Mesenchymal stem cell (in vitro differentiated cells and primary cell): ENCODE results near the gene SYT3.
"Not testable (repeated sequence)": the region's sequence is repeated elsewhere in the genome, so short reads cannot be mapped to it uniquely, and the experiment has no call there.

Experiments used
- DNase-seq: peaks from one replicate; pipeline ENCODE4 v3.0.0-alpha.2; 2013
- H2AFZ ChIP-seq: one replicate; pipeline ENCODE4 v1.6.1; 2013; ENCODE audit warnings: low read depth, mild to moderate bottlenecking, control low read depth, inconsistent platforms, low read length, moderate library complexity
- H2AK5ac ChIP-seq: 2 replicates; pipeline ENCODE4 v1.6.1; 2013; ENCODE audit warnings: low read length, moderate library complexity, mild to moderate bottlenecking, inconsistent platforms; ENCODE audit not compliant: severe bottlenecking
- H2BK120ac ChIP-seq: one replicate; pipeline ENCODE4 v1.6.1; 2013; ENCODE audit warnings: low read depth, mild to moderate bottlenecking, inconsistent platforms, low read length, moderate library complexity
- H2BK12ac ChIP-seq, 2 experiments: one replicate each; pipeline ENCODE4 v1.6.1; 2013; ENCODE audit warnings: inconsistent platforms in 2 of 2, low read length in 2 of 2, mild to moderate bottlenecking in 2 of 2, moderate library complexity in 2 of 2, control low read depth in 1 of 2
- H2BK15ac ChIP-seq: one replicate; pipeline ENCODE4 v1.6.1; 2013; ENCODE audit warnings: mild to moderate bottlenecking, low read depth, inconsistent platforms; ENCODE audit not compliant: poor library complexity, severe bottlenecking
- H2BK5ac ChIP-seq: 2 replicates; pipeline ENCODE4 v1.6.1; 2013; ENCODE audit warnings: low read depth, mild to moderate bottlenecking, low read length, control low read depth, inconsistent platforms; ENCODE audit not compliant: poor library complexity, severe bottlenecking
- H3K14ac ChIP-seq, 2 experiments: one replicate each; pipeline ENCODE4 v1.6.1; 2013; ENCODE audit warnings: inconsistent platforms in 2 of 2, low read length in 2 of 2, control low read depth in 1 of 2, mild to moderate bottlenecking in 1 of 2, moderate library complexity in 1 of 2
- H3K18ac ChIP-seq, 2 experiments: one replicate each; pipeline ENCODE4 v1.6.1; 2013; ENCODE audit warnings: inconsistent platforms in 2 of 2, low read length in 2 of 2, control low read depth in 1 of 2, low read depth in 1 of 2, mild to moderate bottlenecking in 1 of 2
- H3K23ac ChIP-seq, 2 experiments: one replicate each; pipeline ENCODE4 v1.6.1; 2013; ENCODE audit warnings: inconsistent platforms in 2 of 2, low read length in 2 of 2, mild to moderate bottlenecking in 2 of 2, moderate library complexity in 2 of 2, control low read depth in 1 of 2
- H3K27ac ChIP-seq: 2 replicates; pipeline ENCODE4 v1.5.1; 2013; ENCODE audit warnings: mild to moderate bottlenecking, moderate library complexity, low read length, control low read depth, inconsistent platforms; ENCODE audit not compliant: poor library complexity, severe bottlenecking
- H3K27me3 ChIP-seq, 2 experiments: 2 replicates each; pipeline versions ENCODE4 v1.6.1 to v1.7.0; 2013; ENCODE audit warnings: low read length in 2 of 2, mild to moderate bottlenecking in 2 of 2, moderate library complexity in 2 of 2, control low read depth in 1 of 2, inconsistent platforms in 1 of 2; ENCODE audit not compliant: control insufficient read depth in 1 of 2, insufficient read depth in 1 of 2
- H3K36me3 ChIP-seq, 2 experiments: 2 replicates each; pipeline versions ENCODE4 v1.6.1 to v1.7.0; 2013; ENCODE audit warnings: low read length in 2 of 2, control low read depth in 1 of 2, inconsistent platforms in 1 of 2, low read depth in 1 of 2, mild to moderate bottlenecking in 1 of 2; ENCODE audit not compliant: insufficient read depth in 2 of 2, control insufficient read depth in 1 of 2
- H3K4ac ChIP-seq, 2 experiments: one replicate each; pipeline ENCODE4 v1.6.1; 2013; ENCODE audit warnings: inconsistent platforms in 2 of 2, low read length in 2 of 2, mild to moderate bottlenecking in 2 of 2, moderate library complexity in 2 of 2, control low read depth in 1 of 2, low read depth in 1 of 2
- H3K4me1 ChIP-seq: 2 replicates; pipeline ENCODE4 v1.6.1; 2013; ENCODE audit warnings: low read depth, low read length, control low read depth; ENCODE audit not compliant: control insufficient read depth, insufficient read depth
- H3K4me2 ChIP-seq: 2 replicates; pipeline ENCODE4 v1.6.1; 2013; ENCODE audit warnings: low read length, mild to moderate bottlenecking, inconsistent platforms; ENCODE audit not compliant: poor library complexity, severe bottlenecking
- H3K4me3 ChIP-seq, 2 experiments: 2 replicates each; pipeline versions ENCODE4 v1.5.1 to v1.7.0; 2013; ENCODE audit warnings: low read length in 2 of 2, mild to moderate bottlenecking in 2 of 2, control low read depth in 1 of 2, low read depth in 1 of 2; ENCODE audit not compliant: insufficient read depth in 1 of 2
- H3K79me1 ChIP-seq: replicated peaks from 2 replicates; pipeline ENCODE4 v1.6.1; 2013; ENCODE audit warnings: mild to moderate bottlenecking, control low read depth, low read length, inconsistent platforms; ENCODE audit not compliant: poor library complexity, severe bottlenecking
- H3K9ac ChIP-seq: 2 replicates; pipeline ENCODE4 v1.7.0; 2013; ENCODE audit warnings: mild to moderate bottlenecking, low read length, moderate library complexity
- H3K9me3 ChIP-seq: 2 replicates; pipeline ENCODE4 v1.7.0; 2013; ENCODE audit warnings: mild to moderate bottlenecking, low read length; ENCODE audit not compliant: control insufficient read depth
- H4K8ac ChIP-seq: one replicate; pipeline ENCODE4 v1.6.1; 2013; ENCODE audit warnings: inconsistent platforms, mild to moderate bottlenecking, low read length, moderate library complexity
- H4K91ac ChIP-seq: one replicate; pipeline ENCODE4 v1.6.1; 2013; ENCODE audit warnings: mild to moderate bottlenecking, low read length, inconsistent platforms
- WGBS: methylation state at CpG from one replicate; pipeline ENCODE4 v1.1.7; 2013; ENCODE audit warnings: mixed read lengths; 5-methylcytosine and 5-hydroxymethylcytosine counted together

Gene SYT3

DNA sequence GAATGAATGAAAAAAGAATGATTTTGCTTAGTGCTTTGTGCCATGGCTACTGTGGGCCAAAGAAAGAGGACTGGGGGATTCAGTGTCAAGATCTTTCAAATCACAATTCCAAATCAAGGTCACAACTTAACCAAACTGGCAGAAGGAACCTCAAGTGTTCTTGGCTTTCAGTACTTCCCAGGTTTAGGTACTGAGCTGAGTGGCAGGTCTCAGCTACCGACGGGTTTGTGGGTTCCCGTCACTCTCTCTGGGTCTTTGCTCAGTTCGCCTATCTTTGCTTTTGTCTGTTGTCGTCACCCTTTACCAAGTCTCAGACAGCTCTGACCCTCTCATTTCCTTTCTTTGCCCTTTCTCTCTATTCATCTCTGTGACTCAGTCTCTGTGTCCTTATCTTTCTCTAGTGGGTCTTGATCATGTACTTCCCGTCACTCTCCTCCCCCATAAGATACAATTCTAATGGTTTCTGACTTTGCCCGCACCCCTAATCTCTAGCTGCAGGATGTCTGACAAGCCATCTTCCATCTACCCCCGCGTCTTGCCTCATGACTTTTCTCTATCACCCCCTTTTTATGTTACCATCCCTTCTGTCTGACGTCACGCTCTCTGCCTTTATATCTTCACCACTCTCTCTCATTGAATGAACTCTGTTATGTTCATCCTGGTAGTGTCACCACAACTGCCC is 38.1 kb downstream of the SYT3 start:
- Histone ChIP-seq H3K27me3 (peaks cover 0 to 34% of the 10 kb centered on the region in 2 experiments), H3K36me3 (no peaks in the 10 kb centered on the region), H2AK5ac (no peak overlapping the region), H3K9me3 (no peaks in the 10 kb centered on the region), H2BK12ac (no peak overlapping the region), H3K27ac (no peak overlapping the region), H3K9ac (no peak overlapping the region), H2BK15ac (no peak overlapping the region), H3K79me1 (no peaks in the 10 kb centered on the region), H3K4me3 (no peak overlapping the region), H3K4me2 (no peak overlapping the region), H3K23ac (no peak overlapping the region), H2BK5ac (no peak overlapping the region), H2BK120ac (no peak overlapping the region), H3K4me1 (no peaks in the 10 kb centered on the region), H3K4ac (no peak overlapping the region), H3K14ac (no peak overlapping the region), H2AFZ (no peak overlapping the region), H4K91ac (no peak overlapping the region), H4K8ac (no peak overlapping the region), H3K18ac (no peak overlapping the region)
- no peak for DNase-seq
- 72% methylated on average over 11 of the region's 11 CpGs for WGBS

DNA sequence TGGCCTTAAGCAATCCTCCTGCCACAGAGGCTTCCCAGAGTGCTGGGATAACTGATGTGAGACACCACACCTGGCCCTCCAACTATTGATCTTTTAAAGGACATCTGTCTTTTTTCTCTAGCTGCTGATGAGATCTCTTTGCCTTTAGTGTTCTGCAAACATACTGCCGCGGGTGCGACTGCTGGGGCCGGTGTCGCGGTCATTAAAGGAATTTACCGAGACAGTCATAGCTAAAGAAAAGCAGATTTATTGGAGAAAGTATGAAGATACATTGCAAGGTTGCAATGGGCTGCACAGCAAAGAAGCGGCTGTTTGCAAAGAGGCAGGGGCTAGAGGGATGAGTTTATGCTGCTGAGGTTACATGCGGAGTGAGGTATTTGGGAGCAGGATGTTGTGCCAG is 40.3 kb downstream of the SYT3 start:
- Histone ChIP-seq H4K91ac (no peak overlapping the region), H3K9ac (no peak overlapping the region), H2BK12ac (no peak overlapping the region), H2BK5ac (no peak overlapping the region), H4K8ac (no peak overlapping the region), H2AK5ac (no peak overlapping the region), H3K27ac (no peak overlapping the region), H3K36me3 (no peaks in the 10 kb centered on the region), H3K4me1 (no peaks in the 10 kb centered on the region), H3K9me3 (no peaks in the 10 kb centered on the region), H3K23ac (no peak overlapping the region), H3K79me1 (no peaks in the 10 kb centered on the region), H3K18ac (no peak overlapping the region), H2BK120ac (no peak overlapping the region), H3K4me2 (no peak overlapping the region), H3K4ac (no peak overlapping the region), H3K27me3 (peaks cover 0 to 31% of the 10 kb centered on the region in 2 experiments), H3K14ac (no peak overlapping the region), H2BK15ac (no peak overlapping the region), H2AFZ (no peak overlapping the region), H3K4me3 (no peak overlapping the region)
- 90% methylated on average over 9 of the region's 9 CpGs for WGBS
- no peak for DNase-seq

DNA sequence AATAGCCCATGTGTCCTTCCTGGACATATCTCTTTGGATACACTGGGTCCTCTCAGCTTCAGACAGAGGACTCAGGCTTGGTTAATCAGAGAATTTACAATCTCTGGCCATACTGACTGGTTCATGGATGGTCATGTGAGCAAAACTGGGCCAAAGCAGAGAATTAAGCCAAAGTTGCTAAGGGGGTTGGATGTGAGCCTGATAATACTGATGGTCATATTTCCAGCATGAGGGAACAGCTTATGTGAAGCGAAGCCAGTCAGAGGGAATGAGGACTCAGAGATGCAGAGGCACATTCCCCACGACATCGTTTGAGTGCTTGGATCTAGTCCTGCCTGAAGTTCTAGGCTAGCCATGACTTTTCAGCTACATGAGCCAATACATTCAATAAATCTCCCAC is 49.5 kb downstream of the SYT3 start:
- DNase-seq = no peak
- Histone ChIP-seq H3K9ac (no peak overlapping the region), H4K8ac (no peak overlapping the region), H2BK5ac (no peak overlapping the region), H3K4me2 (no peak overlapping the region), H2AFZ (no peak overlapping the region), H3K23ac (no peak overlapping the region), H2AK5ac (no peak overlapping the region), H3K4ac (no peak overlapping the region), H2BK120ac (no peak overlapping the region), H3K18ac (no peak overlapping the region), H2BK15ac (no peak overlapping the region), H3K9me3 (no peaks in the 10 kb centered on the region), H3K36me3 (no peaks in the 10 kb centered on the region), H3K4me3 (no peak overlapping the region), H3K79me1 (no peaks in the 10 kb centered on the region), H3K14ac (no peak overlapping the region), H4K91ac (no peak overlapping the region), H3K27me3 (peaks cover 0 to 9% of the 10 kb centered on the region in 2 experiments), H2BK12ac (no peak overlapping the region), H3K27ac (no peak overlapping the region), H3K4me1 (no peaks in the 10 kb centered on the region)
- 67% methylated on average over 3 of the region's 3 CpGs for WGBS

DNA sequence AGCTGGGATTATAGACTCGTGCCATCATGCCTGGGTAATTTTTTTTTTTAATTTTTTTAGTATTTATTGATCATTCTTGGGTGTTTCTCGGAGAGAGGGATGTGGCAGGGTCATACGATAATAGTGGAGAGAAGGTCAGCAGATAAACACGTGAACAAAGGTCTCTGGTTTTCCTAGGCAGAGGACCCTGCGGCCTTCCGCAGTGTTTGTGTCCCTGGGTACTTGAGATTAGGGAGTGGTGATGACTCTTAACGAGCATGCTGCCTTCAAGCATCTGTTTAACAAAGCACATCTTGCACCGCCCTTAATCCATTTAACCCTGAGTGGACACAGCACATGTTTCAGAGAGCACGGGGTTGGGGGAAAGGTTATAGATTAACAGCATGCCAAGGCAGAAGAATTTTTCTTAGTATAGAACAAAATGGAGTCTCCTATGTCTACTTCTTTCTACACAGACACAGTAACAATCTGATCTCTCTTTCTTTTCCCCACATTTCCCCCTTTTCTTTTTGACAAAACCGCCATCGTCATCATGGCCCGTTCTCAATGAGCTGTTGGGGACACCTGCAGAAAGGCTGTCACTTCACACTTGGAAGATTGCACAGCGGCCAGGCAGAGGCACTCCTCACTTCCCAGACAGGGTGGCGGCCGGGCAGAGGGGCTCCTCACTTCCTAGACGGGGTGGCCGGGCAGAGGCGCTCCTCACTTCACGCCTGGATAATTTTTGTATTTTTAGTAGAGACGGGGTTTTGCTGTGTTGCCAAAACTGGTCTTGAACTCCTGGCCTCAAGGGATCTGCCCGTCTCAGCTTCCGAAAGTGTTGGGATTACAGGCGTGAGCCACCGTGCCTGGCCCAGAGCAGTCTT is 57.7 kb downstream of the SYT3 start:
- not testable (repeated sequence) for H3K23ac ChIP-seq, H3K4ac ChIP-seq, H3K27me3 ChIP-seq, H3K9ac ChIP-seq, H2BK5ac ChIP-seq, H2AK5ac ChIP-seq, H3K27ac ChIP-seq, H2BK12ac ChIP-seq, H4K8ac ChIP-seq, H3K79me1 ChIP-seq, H3K14ac ChIP-seq, H2BK120ac ChIP-seq, H4K91ac ChIP-seq, H3K4me3 ChIP-seq, H2AFZ ChIP-seq, DNase-seq, H3K18ac ChIP-seq, H3K36me3 ChIP-seq, H3K4me1 ChIP-seq, H3K4me2 ChIP-seq, H2BK15ac ChIP-seq, H3K9me3 ChIP-seq
- WGBS = 76% methylated on average over 18 of the region's 24 CpGs
